Thyroid gland (tissue), 4 donors: ENCODE data around the gene TRIML2. TPM values are rescaled to one million over a fixed set of nuclear protein-coding genes. Genes with fewer than 3 reads are reported as not detected.

Source experiments
- DNase-seq, 2 donors: peaks; one replicate each; pipeline ENCODE4 v3.0.0-alpha.2; 2019
- H3K27ac ChIP-seq, 3 donors: fragments of 200-600 bp; sonication (generic); 1 replicate in 2 of 3; 2 replicates in 1 of 3; pipeline ENCODE4 v1.5.1; 2016 to 2019; ENCODE audit warnings: mild to moderate bottlenecking in 1 of 3, moderate library complexity in 1 of 3
- H3K27me3 ChIP-seq: fragments of 200-600 bp; sonication (generic); one replicate; pipeline ENCODE4 v1.5.1; 2019
- H3K36me3 ChIP-seq, 2 donors: fragments of 200-600 bp; sonication (generic); one replicate each; pipeline ENCODE4 v1.5.1; 2016 to 2019
- H3K4me1 ChIP-seq, 2 donors: fragments of 200-600 bp; sonication (generic); one replicate each; pipeline ENCODE4 v1.5.1; 2017 to 2019
- H3K4me3 ChIP-seq, 3 donors: fragments of 200-600 bp; sonication (generic); replicated peaks in 1 of 3; 1 replicate in 2 of 3; 2 replicates in 1 of 3; pipeline ENCODE4 v1.5.1; 2016; ENCODE audit warnings: mild to moderate bottlenecking in 1 of 3
- H3K9me3 ChIP-seq: fragments of 200-600 bp; sonication (generic); one replicate; pipeline ENCODE4 v1.5.1; 2017
- CTCF ChIP-seq, 6 experiments: fragments of 200-600 bp in 3 of 6; fragments of 450-650 bp in 3 of 6; sonication (generic) in 3 of 6; IDR thresholded peaks; one replicate each; pipeline ENCODE4 v1.5.1; 2016 to 2019; ENCODE audit warnings: antibody characterized with exemption in 6 of 6, mild to moderate bottlenecking in 2 of 6, inconsistent platforms in 1 of 6, moderate library complexity in 1 of 6
- POLR2A ChIP-seq, 2 donors: fragments of 450-650 bp; IDR thresholded peaks; one replicate each; pipeline ENCODE4 v1.6.1; 2017; ENCODE audit warnings: antibody characterized with exemption in 2 of 2, mild to moderate bottlenecking in 2 of 2, moderate library complexity in 1 of 2
- WGBS, 2 donors: methylation state at CpG; one replicate each; pipeline ENCODE4 v1.1.5; 2017; 5-methylcytosine and 5-hydroxymethylcytosine counted together
- intact Hi-C: fragments of 100-400 bp; cut with DNase I; formaldehyde crosslinking; loops from one replicate; pipeline ENCODE4 v1.15.1; 2023
- total RNA-seq, 4 donors: library from RNA; depleted of rRNA; stranded (reverse); fragments of >200 nt; gene quantifications; one replicate each; pipeline ENCODE4 v1.2.3, GENCODE V29; 2016

TRIML2 gene
- total RNA-seq, 4 donors from 2014 or later, result not detected

- Histone ChIP-seq H3K27ac (no peak overlapping the region), H3K36me3 (no peaks in the 10 kb centered on the region), H3K4me1 (no peaks in the 10 kb centered on the region), H3K4me3 (no peak overlapping the region), H3K9me3 (no peaks in the 10 kb centered on the region), H3K27me3 (no peaks in the 10 kb centered on the region)
- DNase-seq, result no peak
- 54 to 59% methylated on average over 10 of the region's 10 CpGs for WGBS, 2 donors
- intact Hi-C loops, result no loop called here
- no peak for TF ChIP-seq CTCF (IDR thresholded peaks at IDR 0.05)
- TF ChIP-seq POLR2A (IDR thresholded peaks at IDR 0.05), result no peak
Observed at GRCh38 chr4:188107931-188108843, 1.2 kb downstream of the TRIML2 start.

- Histone ChIP-seq H3K9me3 (no peaks in the 10 kb centered on the region), H3K36me3 (no peaks in the 10 kb centered on the region), H3K27me3 (no peaks in the 10 kb centered on the region), H3K4me1 (no peaks in the 10 kb centered on the region), H3K27ac (no peak overlapping the region), H3K4me3 (no peak overlapping the region)
- DNase-seq, result no peak
- no peak for TF ChIP-seq POLR2A (IDR thresholded peaks at IDR 0.05)
- no peak for TF ChIP-seq CTCF (IDR thresholded peaks at IDR 0.05)
- intact Hi-C loops, result no loop called here
- 97 to 98% methylated on average over 29 to 31 of the region's 40 CpGs for WGBS, 2 donors
Observed at GRCh38 chr4:188106454-188106853, 2.9 kb downstream of the TRIML2 start.

GRCh38 chr4:188092824-188093223 is 16.6 kb downstream of the TRIML2 start:
- Histone ChIP-seq H3K4me1 (no peaks in the 10 kb centered on the region), H3K4me3 (no peak overlapping the region), H3K27ac (no peak overlapping the region), H3K36me3 (no peaks in the 10 kb centered on the region), H3K9me3 (no peaks in the 10 kb centered on the region), H3K27me3 (no peaks in the 10 kb centered on the region)
- intact Hi-C loops, result no loop called here
- DNase-seq, result no peak
- TF ChIP-seq CTCF (IDR thresholded peaks at IDR 0.05) (no peak), POLR2A (IDR thresholded peaks at IDR 0.05) (no peak)
- WGBS, 2 donors, result 93 to 95% methylated on average over 3 of the region's 3 CpGs

- no peaks in the 10 kb centered on the region for H3K36me3 ChIP-seq
- no peaks in the 10 kb centered on the region for H3K27me3 ChIP-seq
- DNase-seq, result no peak
- no peaks in the 10 kb centered on the region for H3K9me3 ChIP-seq
- WGBS, 2 donors, result 92 to 95% methylated on average over 6 of the region's 6 CpGs
- intact Hi-C loops, result no loop called here
- no peaks in the 10 kb centered on the region for H3K4me1 ChIP-seq
- H3K27ac ChIP-seq, result no peak overlapping the region
- no peak overlapping the region for H3K4me3 ChIP-seq
- TF ChIP-seq CTCF (IDR thresholded peaks at IDR 0.05), result no peak
- TF ChIP-seq POLR2A (IDR thresholded peaks at IDR 0.05), result no peak
Observed at GRCh38 chr4:188086858-188087257, 22.5 kb downstream of the TRIML2 start.

GRCh38 chr4:188082796-188083195 is 26.6 kb downstream of the TRIML2 start:
- Histone ChIP-seq H3K4me1 (no peaks in the 10 kb centered on the region), H3K4me3 (no peak overlapping the region), H3K9me3 (no peaks in the 10 kb centered on the region), H3K27me3 (no peaks in the 10 kb centered on the region), H3K36me3 (no peaks in the 10 kb centered on the region), H3K27ac (no peak overlapping the region)
- TF ChIP-seq POLR2A (IDR thresholded peaks at IDR 0.05), result no peak
- TF ChIP-seq CTCF (IDR thresholded peaks at IDR 0.05), result no peak
- WGBS, 2 donors, result 77 to 80% methylated on average over 3 of the region's 3 CpGs
- intact Hi-C loops, result no loop called here
- no peak for DNase-seq
